CD14-positive monocyte (primary cell): ENCODE results near the gene CYSLTR2. TPM values are rescaled to one million over a fixed set of nuclear protein-coding genes. Genes with fewer than 3 reads are reported as not detected.

ENCODE experiments used
- DNase-seq, 3 donors: peaks; one replicate each; pipeline ENCODE4 v3.0.0-alpha.2; 2011 to 2022
- H2AFZ ChIP-seq: 2 replicates; pipeline ENCODE4 v1.6.0; 2012; ENCODE audit warnings: mild to moderate bottlenecking, low read depth, low read length, inconsistent platforms; ENCODE audit not compliant: insufficient read depth, poor library complexity, severe bottlenecking
- H3K27ac ChIP-seq, 2 donors: 1 replicate in 1 of 2; 2 replicates in 1 of 2; pipeline ENCODE4 v1.5.1; 2012 to 2013; ENCODE audit warnings: low read length in 2 of 2, control low read depth in 1 of 2, inconsistent platforms in 1 of 2, low read depth in 1 of 2, mild to moderate bottlenecking in 1 of 2
- H3K27me3 ChIP-seq, 2 donors: one replicate each; pipeline versions ENCODE4 v1.6.0 to v1.6.1; 2011 to 2013; ENCODE audit warnings: low read length in 2 of 2; ENCODE audit not compliant: control insufficient read depth in 2 of 2, insufficient read depth in 2 of 2
- H3K36me3 ChIP-seq, 2 donors: replicated peaks in 1 of 2; 1 replicate in 1 of 2; 2 replicates in 1 of 2; pipeline versions ENCODE4 v1.5.1 to v1.6.1; 2012 to 2013; ENCODE audit warnings: low read length in 2 of 2, control low read depth in 1 of 2, inconsistent platforms in 1 of 2, mild to moderate bottlenecking in 1 of 2; ENCODE audit not compliant: insufficient read depth in 2 of 2, control insufficient read depth in 1 of 2
- H3K4me1 ChIP-seq, 2 donors: 1 replicate in 1 of 2; 2 replicates in 1 of 2; pipeline versions ENCODE4 v1.5.1 to v1.6.1; 2012 to 2013; ENCODE audit warnings: low read length in 2 of 2, control low read depth in 1 of 2, inconsistent platforms in 1 of 2, mild to moderate bottlenecking in 1 of 2, moderate library complexity in 1 of 2; ENCODE audit not compliant: insufficient read depth in 2 of 2, control insufficient read depth in 1 of 2
- H3K4me2 ChIP-seq: replicated peaks from 2 replicates; pipeline ENCODE3; 2012; ENCODE audit warnings: low read length, moderate library complexity, mild to moderate bottlenecking; ENCODE audit not compliant: poor library complexity, severe bottlenecking; ENCODE audit errors: extremely low read depth
- H3K4me3 ChIP-seq, 3 experiments: fragments of 200-600 bp in 1 of 3; sonication (generic) in 1 of 3; replicated peaks in 1 of 3; 1 replicate in 2 of 3; 2 replicates in 1 of 3; pipeline ENCODE4 v1.5.1; 2011 to 2013; ENCODE audit warnings: low read length in 3 of 3, mild to moderate bottlenecking in 3 of 3, control low read depth in 2 of 3, low read depth in 2 of 3, inconsistent platforms in 1 of 3, moderate library complexity in 1 of 3
- H3K79me2 ChIP-seq: 2 replicates; pipeline ENCODE4 v1.6.0; 2012; ENCODE audit warnings: mild to moderate bottlenecking, control low read depth, inconsistent platforms, low read length, moderate library complexity; ENCODE audit not compliant: insufficient read depth
- H3K9ac ChIP-seq: 2 replicates; pipeline ENCODE4 v1.6.0; 2017; ENCODE audit warnings: low read length, mild to moderate bottlenecking; ENCODE audit not compliant: insufficient read depth, poor library complexity, severe bottlenecking
- H3K9me3 ChIP-seq, 2 donors: replicated peaks in 1 of 2; 1 replicate in 1 of 2; 2 replicates in 1 of 2; pipeline versions ENCODE4 v1.5.1 to v1.6.1; 2012 to 2013; ENCODE audit warnings: low read length in 2 of 2, control low read depth in 1 of 2; ENCODE audit not compliant: control insufficient read depth in 1 of 2, insufficient read depth in 1 of 2
- H4K20me1 ChIP-seq: 2 replicates; pipeline ENCODE4 v1.6.0; 2012; ENCODE audit warnings: mild to moderate bottlenecking, low read length, control low read depth, moderate library complexity; ENCODE audit not compliant: insufficient read depth
- H3K27ac Mint-ChIP-seq, 7 donors: one replicate each; pipeline ENCODE4 v1.8.0; 2020; ENCODE audit warnings: mild to moderate bottlenecking in 7 of 7, mixed read lengths in 7 of 7, moderate library complexity in 6 of 7, inconsistent platforms in 2 of 7
- H3K27me3 Mint-ChIP-seq, 3 donors: one replicate each; pipeline ENCODE4 v1.8.0; 2021 to 2022; ENCODE audit warnings: low read depth in 3 of 3, mild to moderate bottlenecking in 3 of 3, mixed read lengths in 3 of 3, moderate library complexity in 3 of 3, inconsistent platforms in 1 of 3
- H3K36me3 Mint-ChIP-seq, 2 donors: one replicate each; pipeline ENCODE4 v1.8.0; 2020; ENCODE audit warnings: mixed read lengths in 2 of 2, inconsistent platforms in 1 of 2, mild to moderate bottlenecking in 1 of 2
- H3K4me1 Mint-ChIP-seq: one replicate; pipeline ENCODE4 v1.8.0; 2020; ENCODE audit warnings: mild to moderate bottlenecking, mixed read lengths
- H3K4me3 Mint-ChIP-seq, 2 donors: one replicate each; pipeline ENCODE4 v1.8.0; 2020; ENCODE audit warnings: mild to moderate bottlenecking in 2 of 2, mixed read lengths in 2 of 2, moderate library complexity in 1 of 2
- H3K9me3 Mint-ChIP-seq, 7 donors: one replicate each; pipeline ENCODE4 v1.8.0; 2020 to 2022; ENCODE audit warnings: mixed read lengths in 7 of 7, mild to moderate bottlenecking in 6 of 7, moderate library complexity in 6 of 7, inconsistent platforms in 2 of 7
- WGBS: methylation state at CpG from one replicate; pipeline ENCODE4 v1.1.5; 2013; ENCODE audit warnings: missing lambda C conversion rate; ENCODE audit not compliant: insufficient coverage; 5-methylcytosine and 5-hydroxymethylcytosine counted together
- intact Hi-C, 2 donors: fragments of 100-400 bp; cut with micrococcal nuclease; formaldehyde crosslinking; loops; one replicate each; pipeline versions ENCODE4 v1.15.0 to v1.15.1; 2023
- polyA plus RNA-seq, 3 donors: library from polyadenylated mRNA; depleted of rRNA in 1 of 3; unstranded in 2 of 3; stranded (reverse) in 1 of 3; fragments of 300-500 nt in 2 of 3; fragments of >200 nt in 1 of 3; fragmentation: Illumina TruSeq in 2 of 3; gene quantifications; 1 replicate in 2 of 3; 2 replicates in 1 of 3; pipeline ENCODE4 v1.2.3, GENCODE V29; 2012 to 2021
- TF ChIP-seq, protein P1 (sequence below): fragments of 200-600 bp; IDR thresholded peaks from one replicate; pipeline ENCODE4 v1.8.0; 2022; ENCODE audit warnings: antibody characterized with exemption, mild to moderate bottlenecking

Gene CYSLTR2
- polyA plus RNA-seq, 3 donors = 1.9 to 6.5 (median 4.1) TPM

DNA sequence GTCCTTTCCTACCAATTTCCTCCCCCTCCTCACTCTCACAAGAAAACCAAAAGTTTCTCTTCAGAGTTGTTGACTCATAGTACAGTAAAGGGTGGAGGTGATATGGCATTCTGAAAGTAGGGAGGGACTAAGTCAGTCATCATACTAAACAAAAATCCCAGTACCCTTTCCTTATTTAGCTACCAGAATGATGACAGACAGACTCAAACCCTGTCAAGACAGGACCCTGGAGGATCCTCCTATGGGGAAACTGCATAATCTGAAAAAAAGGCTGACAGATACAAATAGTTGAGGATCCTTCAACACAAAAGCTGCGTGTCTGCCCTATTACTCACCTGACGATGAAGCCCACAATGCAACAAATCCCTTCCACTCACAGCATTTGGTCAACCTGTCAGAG, 55.5 kb downstream of the CYSLTR2 start:
- intact Hi-C loops = no loop called here
- peaks cover 16 to 34% (median 22%) of the 10 kb centered on the region in 7 donors for H3K9me3 Mint-ChIP-seq
- H3K36me3 ChIP-seq = no peaks in the 10 kb centered on the region
- H3K4me3 Mint-ChIP-seq = no peak overlapping the region
- H3K27ac ChIP-seq = no peak overlapping the region
- H3K4me1 Mint-ChIP-seq = no peaks in the 10 kb centered on the region
- TF ChIP-seq, protein P1, sequence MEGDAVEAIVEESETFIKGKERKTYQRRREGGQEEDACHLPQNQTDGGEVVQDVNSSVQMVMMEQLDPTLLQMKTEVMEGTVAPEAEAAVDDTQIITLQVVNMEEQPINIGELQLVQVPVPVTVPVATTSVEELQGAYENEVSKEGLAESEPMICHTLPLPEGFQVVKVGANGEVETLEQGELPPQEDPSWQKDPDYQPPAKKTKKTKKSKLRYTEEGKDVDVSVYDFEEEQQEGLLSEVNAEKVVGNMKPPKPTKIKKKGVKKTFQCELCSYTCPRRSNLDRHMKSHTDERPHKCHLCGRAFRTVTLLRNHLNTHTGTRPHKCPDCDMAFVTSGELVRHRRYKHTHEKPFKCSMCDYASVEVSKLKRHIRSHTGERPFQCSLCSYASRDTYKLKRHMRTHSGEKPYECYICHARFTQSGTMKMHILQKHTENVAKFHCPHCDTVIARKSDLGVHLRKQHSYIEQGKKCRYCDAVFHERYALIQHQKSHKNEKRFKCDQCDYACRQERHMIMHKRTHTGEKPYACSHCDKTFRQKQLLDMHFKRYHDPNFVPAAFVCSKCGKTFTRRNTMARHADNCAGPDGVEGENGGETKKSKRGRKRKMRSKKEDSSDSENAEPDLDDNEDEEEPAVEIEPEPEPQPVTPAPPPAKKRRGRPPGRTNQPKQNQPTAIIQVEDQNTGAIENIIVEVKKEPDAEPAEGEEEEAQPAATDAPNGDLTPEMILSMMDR = no peak
- peaks cover 0 to 4% (median 1%) of the 10 kb centered on the region in 3 donors for H3K27me3 Mint-ChIP-seq
- no peak overlapping the region for H3K4me3 ChIP-seq
- no peaks in the 10 kb centered on the region for H3K4me1 ChIP-seq
- no peaks in the 10 kb centered on the region for H3K27me3 ChIP-seq
- DNase-seq = no peak
- H3K36me3 Mint-ChIP-seq = peaks cover 0 to 3% of the 10 kb centered on the region in 2 donors
- H3K9me3 ChIP-seq = peaks cover 2 to 12% of the 10 kb centered on the region in 2 donors
- H3K4me2 ChIP-seq = no peak overlapping the region
- no peaks in the 10 kb centered on the region for H3K79me2 ChIP-seq
- no peak overlapping the region for H3K27ac Mint-ChIP-seq
- no peak overlapping the region for H2AFZ ChIP-seq
- H4K20me1 ChIP-seq = no peaks in the 10 kb centered on the region
- WGBS = no CpG with 5 or more reads among the region's 2 CpGs
- no peak overlapping the region for H3K9ac ChIP-seq

DNA sequence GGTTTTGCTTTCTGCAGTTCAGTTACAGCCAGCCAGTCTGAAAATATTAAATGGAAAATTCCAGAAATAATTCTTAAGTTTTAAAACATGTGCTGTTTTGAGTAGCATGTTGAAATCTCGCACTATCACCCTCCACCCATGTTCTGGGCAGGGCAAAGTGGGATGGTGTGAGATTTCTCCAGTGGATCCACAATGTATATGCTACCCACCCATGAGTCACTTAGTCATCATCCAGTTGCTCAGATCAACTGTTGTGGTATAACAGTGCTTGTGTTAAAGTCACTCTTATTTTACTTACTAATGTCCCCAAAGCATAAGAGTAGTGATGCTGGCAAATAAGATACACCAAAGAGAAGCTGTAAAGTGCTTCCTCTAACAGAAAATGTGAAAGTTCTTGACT, 56.4 kb downstream of the CYSLTR2 start:
- Histone ChIP-seq H3K9ac (no peak overlapping the region), H3K27me3 (no peaks in the 10 kb centered on the region), H3K36me3 (no peaks in the 10 kb centered on the region), H4K20me1 (no peaks in the 10 kb centered on the region), H3K79me2 (no peaks in the 10 kb centered on the region), H2AFZ (no peak overlapping the region), H3K4me2 (no peak overlapping the region), H3K27ac (no peak overlapping the region), H3K9me3 (peaks cover 5 to 12% of the 10 kb centered on the region in 2 donors), H3K4me3 (no peak overlapping the region), H3K4me1 (no peaks in the 10 kb centered on the region)
- TF ChIP-seq, protein P1 = no peak
- WGBS = no CpG with 5 or more reads among the region's 1 CpG
- intact Hi-C loops = no loop called here
- H3K9me3 Mint-ChIP-seq = peaks cover 16 to 29% (median 22%) of the 10 kb centered on the region in 7 donors
- peaks cover 0 to 4% (median 1%) of the 10 kb centered on the region in 3 donors for H3K27me3 Mint-ChIP-seq
- DNase-seq = no peak
- no peaks in the 10 kb centered on the region for H3K4me1 Mint-ChIP-seq
- H3K27ac Mint-ChIP-seq = no peak overlapping the region
- no peak overlapping the region for H3K4me3 Mint-ChIP-seq
- H3K36me3 Mint-ChIP-seq = peaks cover 0 to 3% of the 10 kb centered on the region in 2 donors
